Measurements from ENCODE around the gene GTSE1. TPM values are rescaled to one million over a fixed set of nuclear protein-coding genes. Genes with fewer than 3 reads are reported as not detected.

The GTSE1 gene
- total and polyA plus RNA-seq, 2 of the 13 experiments (the other 11 are each of a cell fraction or from before 2014, with no cell fraction given) = 10.7 to 13.5 TPM

DNA sequence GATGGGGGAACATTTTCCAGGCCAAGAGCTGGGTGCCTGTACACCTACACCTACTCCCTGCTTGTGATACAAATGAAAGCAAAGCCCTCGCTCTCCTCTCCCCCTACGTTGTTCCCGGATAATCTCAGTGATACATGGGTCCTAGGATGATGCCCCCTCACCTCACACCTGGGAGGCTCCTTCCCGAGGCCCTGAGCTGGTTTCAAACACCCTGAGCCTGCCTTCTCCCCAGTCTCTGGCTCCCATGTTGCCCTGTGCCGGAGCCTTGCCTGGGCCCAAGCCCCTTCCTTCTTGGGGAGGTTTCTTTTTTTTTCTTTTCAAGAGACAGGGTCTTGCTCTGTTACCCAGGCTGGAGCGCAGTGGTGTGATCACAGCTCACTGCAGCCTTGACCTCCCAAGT is 62.1 kb downstream of the GTSE1 start:
- 98% methylated on average over 6 of the region's 6 CpGs for WGBS (ENCODE audit: low lambda C conversion rate)
- peaks cover 7 to 29% of the 10 kb centered on the region in 2 experiments; a peak in 3 of 5 replicates for H3K36me3 ChIP-seq (replicated peaks in 1 of 2; ENCODE audit: control insufficient read depth in 1 of 2, insufficient read depth in 2 of 2, low read length in 2 of 2)
- no peaks in the 10 kb centered on the region for H3K27me3 ChIP-seq (ENCODE audit: control insufficient read depth in 1 of 2, insufficient read depth in 2 of 2, low read length in 2 of 2)
- H3K79me2 ChIP-seq (ENCODE audit: insufficient read depth, low read length) = no peaks in the 10 kb centered on the region
- H3K4me2 ChIP-seq (ENCODE audit: low read depth, low read length) = no peak overlapping the region
- TF ChIP-seq POLR2G (IDR thresholded peaks at IDR 0.05; ENCODE audit: low read depth, low read length) (peak; percentile 26; the same call in 1 of the 2 replicates), EHMT2 (IDR thresholded peaks at IDR 0.05; ENCODE audit: borderline replicate concordance, low read depth, low read length) (no peak), ARID2 (CRISPR knock-in tag; IDR thresholded peaks at IDR 0.05; ENCODE audit: borderline replicate concordance) (no peak), EP300 (IDR thresholded peaks at IDR 0.05; ENCODE audit: low read depth in 2 of 2, low read length in 2 of 2) (no peak), EP300 (CRISPR knock-in tag; IDR thresholded peaks at IDR 0.05; ENCODE audit: borderline replicate concordance) (no peak), CBFB (CRISPR knock-in tag; IDR thresholded peaks at IDR 0.05) (no peak)
- TF ChIP-seq, protein P1, sequence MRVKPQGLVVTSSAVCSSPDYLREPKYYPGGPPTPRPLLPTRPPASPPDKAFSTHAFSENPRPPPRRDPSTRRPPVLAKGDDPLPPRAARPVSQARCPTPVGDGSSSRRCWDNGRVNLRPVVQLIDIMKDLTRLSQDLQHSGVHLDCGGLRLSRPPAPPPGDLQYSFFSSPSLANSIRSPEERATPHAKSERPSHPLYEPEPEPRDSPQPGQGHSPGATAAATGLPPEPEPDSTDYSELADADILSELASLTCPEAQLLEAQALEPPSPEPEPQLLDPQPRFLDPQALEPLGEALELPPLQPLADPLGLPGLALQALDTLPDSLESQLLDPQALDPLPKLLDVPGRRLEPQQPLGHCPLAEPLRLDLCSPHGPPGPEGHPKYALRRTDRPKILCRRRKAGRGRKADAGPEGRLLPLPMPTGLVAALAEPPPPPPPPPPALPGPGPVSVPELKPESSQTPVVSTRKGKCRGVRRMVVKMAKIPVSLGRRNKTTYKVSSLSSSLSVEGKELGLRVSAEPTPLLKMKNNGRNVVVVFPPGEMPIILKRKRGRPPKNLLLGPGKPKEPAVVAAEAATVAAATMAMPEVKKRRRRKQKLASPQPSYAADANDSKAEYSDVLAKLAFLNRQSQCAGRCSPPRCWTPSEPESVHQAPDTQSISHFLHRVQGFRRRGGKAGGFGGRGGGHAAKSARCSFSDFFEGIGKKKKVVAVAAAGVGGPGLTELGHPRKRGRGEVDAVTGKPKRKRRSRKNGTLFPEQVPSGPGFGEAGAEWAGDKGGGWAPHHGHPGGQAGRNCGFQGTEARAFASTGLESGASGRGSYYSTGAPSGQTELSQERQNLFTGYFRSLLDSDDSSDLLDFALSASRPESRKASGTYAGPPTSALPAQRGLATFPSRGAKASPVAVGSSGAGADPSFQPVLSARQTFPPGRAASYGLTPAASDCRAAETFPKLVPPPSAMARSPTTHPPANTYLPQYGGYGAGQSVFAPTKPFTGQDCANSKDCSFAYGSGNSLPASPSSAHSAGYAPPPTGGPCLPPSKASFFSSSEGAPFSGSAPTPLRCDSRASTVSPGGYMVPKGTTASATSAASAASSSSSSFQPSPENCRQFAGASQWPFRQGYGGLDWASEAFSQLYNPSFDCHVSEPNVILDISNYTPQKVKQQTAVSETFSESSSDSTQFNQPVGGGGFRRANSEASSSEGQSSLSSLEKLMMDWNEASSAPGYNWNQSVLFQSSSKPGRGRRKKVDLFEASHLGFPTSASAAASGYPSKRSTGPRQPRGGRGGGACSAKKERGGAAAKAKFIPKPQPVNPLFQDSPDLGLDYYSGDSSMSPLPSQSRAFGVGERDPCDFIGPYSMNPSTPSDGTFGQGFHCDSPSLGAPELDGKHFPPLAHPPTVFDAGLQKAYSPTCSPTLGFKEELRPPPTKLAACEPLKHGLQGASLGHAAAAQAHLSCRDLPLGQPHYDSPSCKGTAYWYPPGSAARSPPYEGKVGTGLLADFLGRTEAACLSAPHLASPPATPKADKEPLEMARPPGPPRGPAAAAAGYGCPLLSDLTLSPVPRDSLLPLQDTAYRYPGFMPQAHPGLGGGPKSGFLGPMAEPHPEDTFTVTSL (CRISPR knock-in tag; IDR thresholded peaks at IDR 0.05; ENCODE audit: borderline replicate concordance) = no peak
- TF ChIP-seq, protein P2, sequence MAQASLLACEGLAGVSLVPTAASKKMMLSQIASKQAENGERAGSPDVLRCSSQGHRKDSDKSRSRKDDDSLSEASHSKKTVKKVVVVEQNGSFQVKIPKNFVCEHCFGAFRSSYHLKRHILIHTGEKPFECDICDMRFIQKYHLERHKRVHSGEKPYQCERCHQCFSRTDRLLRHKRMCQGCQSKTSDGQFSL (CRISPR knock-in tag; IDR thresholded peaks at IDR 0.05) = no peak
- no peak for DNase-seq (ENCODE audit: low spot score)
- no peaks in the 10 kb centered on the region for H3K9me3 ChIP-seq (ENCODE audit: low read length)
- H4K20me1 ChIP-seq (ENCODE audit: insufficient read depth, low read length) = no peaks in the 10 kb centered on the region
- H3K9ac ChIP-seq (ENCODE audit: insufficient read depth, low read depth, low read length) = no peak overlapping the region
- in situ Hi-C loops (cut with HindIII; ENCODE audit: extremely low pct_ligation_motif_present, low pct_unique_long_range_greater_than_20kb) (loop anchor here (5.0 kb wide), 1 partner anchor 34 kb away; no protein-coding TSS in a partner anchor), intact Hi-C loops (cut with micrococcal nuclease; ENCODE audit: unreplicated experiment) (loop anchor here (5.0 kb wide), 1 partner anchor 189 kb away; no protein-coding TSS in a partner anchor)
- ATAC-seq = no peak
- POLR2A ChIA-PET = no interaction called here
- H3K27ac ChIP-seq (ENCODE audit: extremely low read length, insufficient read depth, low read length) = no peak overlapping the region
- BruUV-seq (replicated peaks) = no TSS peak
- CTCF ChIA-PET (ENCODE audit: low intra/inter-chr PET ratio, low total read pairs) = no interaction called here
- no peak for FAIRE-seq
- H3K4me3 ChIP-seq (replicated peaks in 1 of 3; ENCODE audit: insufficient read depth in 1 of 3, low read depth in 2 of 3, low read length in 3 of 3) = no peak overlapping the region
- peaks cover 23% of the 10 kb centered on the region for H3K4me1 ChIP-seq (ENCODE audit: insufficient read depth, low read length)
- no peak overlapping the region for H2AFZ ChIP-seq (ENCODE audit: low read length)

All from HepG2 (cell line).